Progenitor cell of endocrine pancreas (in vitro differentiated cells): Measurements from ENCODE around the gene ARL6IP4. TPM values are rescaled to one million over a fixed set of nuclear protein-coding genes. Genes with fewer than 3 reads are reported as not detected.

Source experiments
- DNase-seq: peaks from one replicate; pipeline ENCODE4 v3.0.0; 2021; ENCODE audit warnings: low spot score; ENCODE audit not compliant: unreplicated experiment
- H3K27ac Mint-ChIP-seq: 2 replicates; pipeline ENCODE4 v1.8.0; 2021; ENCODE audit warnings: mild to moderate bottlenecking, moderate library complexity, mixed read lengths
- H3K27me3 Mint-ChIP-seq: 2 replicates; pipeline ENCODE4 v1.8.0; 2021; ENCODE audit warnings: mixed read lengths
- H3K36me3 Mint-ChIP-seq: 2 replicates; pipeline ENCODE4 v1.8.0; 2022; ENCODE audit warnings: mixed read lengths; ENCODE audit not compliant: insufficient read depth
- H3K4me1 Mint-ChIP-seq: 2 replicates; pipeline ENCODE4 v1.8.0; 2021; ENCODE audit warnings: low read depth, mixed read lengths
- H3K4me3 Mint-ChIP-seq: 2 replicates; pipeline ENCODE4 v1.8.0; 2021; ENCODE audit warnings: low read depth, mild to moderate bottlenecking, moderate library complexity, mixed read lengths
- H3K9me3 Mint-ChIP-seq: 2 replicates; pipeline ENCODE4 v1.8.0; 2021; ENCODE audit warnings: low read depth, mixed read lengths
- total RNA-seq: library from RNA; stranded (reverse); gene quantifications from 2 replicates; pipeline ENCODE4 v1.2.1, GENCODE V29; 2021
- TF ChIP-seq, protein P1 (sequence below): fragments of 200-600 bp; sonication (generic); IDR thresholded peaks from one replicate; pipeline ENCODE4 v1.5.0; 2021; ENCODE audit warnings: antibody characterized with exemption, mild to moderate bottlenecking; ENCODE audit not compliant: unreplicated experiment

The ARL6IP4 gene
- total RNA-seq, 1 donor from 2014 or later = 122 TPM

DNA sequence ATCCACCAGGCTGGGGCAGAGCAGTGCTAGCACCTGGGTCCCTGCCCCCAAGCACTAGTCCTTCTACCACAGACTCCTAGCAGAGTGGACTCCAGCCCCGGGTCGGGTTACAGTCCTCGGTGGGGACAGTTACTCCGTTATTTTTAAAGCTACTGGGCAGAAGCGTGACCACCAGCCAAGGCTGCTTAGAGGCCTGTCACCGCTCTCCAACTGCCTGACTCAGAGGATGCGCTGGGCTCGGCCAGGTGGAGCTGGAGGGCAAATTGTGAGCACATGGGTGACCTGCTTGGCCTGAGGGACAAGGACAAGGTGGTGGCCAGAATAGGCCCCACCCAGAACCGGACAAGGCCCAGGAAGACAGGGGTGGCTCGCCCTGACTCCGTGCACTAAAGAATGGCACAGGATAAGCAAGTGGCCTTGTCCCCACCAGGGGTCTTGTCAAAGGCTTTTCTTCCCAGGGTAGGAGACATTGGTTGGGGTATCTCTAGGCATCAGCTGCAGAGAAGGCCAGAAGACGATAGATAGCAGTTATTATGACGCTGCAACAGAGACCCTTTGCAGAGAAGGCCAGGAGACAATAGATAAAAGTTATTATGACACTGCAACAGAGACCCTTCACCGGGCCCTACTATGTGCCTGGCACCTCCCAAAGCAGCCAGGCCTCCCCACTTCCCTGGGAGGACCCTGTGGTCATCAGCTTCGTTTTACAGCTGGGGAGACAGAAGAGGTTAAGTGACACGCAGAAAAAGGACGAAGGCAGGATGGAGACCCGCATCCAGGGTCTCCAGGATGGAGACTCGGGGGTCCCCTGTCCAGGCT is 15.8 kb upstream of the ARL6IP4 start:
- TF ChIP-seq, protein P1, sequence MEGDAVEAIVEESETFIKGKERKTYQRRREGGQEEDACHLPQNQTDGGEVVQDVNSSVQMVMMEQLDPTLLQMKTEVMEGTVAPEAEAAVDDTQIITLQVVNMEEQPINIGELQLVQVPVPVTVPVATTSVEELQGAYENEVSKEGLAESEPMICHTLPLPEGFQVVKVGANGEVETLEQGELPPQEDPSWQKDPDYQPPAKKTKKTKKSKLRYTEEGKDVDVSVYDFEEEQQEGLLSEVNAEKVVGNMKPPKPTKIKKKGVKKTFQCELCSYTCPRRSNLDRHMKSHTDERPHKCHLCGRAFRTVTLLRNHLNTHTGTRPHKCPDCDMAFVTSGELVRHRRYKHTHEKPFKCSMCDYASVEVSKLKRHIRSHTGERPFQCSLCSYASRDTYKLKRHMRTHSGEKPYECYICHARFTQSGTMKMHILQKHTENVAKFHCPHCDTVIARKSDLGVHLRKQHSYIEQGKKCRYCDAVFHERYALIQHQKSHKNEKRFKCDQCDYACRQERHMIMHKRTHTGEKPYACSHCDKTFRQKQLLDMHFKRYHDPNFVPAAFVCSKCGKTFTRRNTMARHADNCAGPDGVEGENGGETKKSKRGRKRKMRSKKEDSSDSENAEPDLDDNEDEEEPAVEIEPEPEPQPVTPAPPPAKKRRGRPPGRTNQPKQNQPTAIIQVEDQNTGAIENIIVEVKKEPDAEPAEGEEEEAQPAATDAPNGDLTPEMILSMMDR = no peak
- peaks cover 1% of the 10 kb centered on the region for H3K4me1 Mint-ChIP-seq
- DNase-seq = no peak
- H3K9me3 Mint-ChIP-seq = no peaks in the 10 kb centered on the region
- H3K27me3 Mint-ChIP-seq = peaks cover 5% of the 10 kb centered on the region
- no peaks in the 10 kb centered on the region for H3K36me3 Mint-ChIP-seq
- no peak overlapping the region for H3K27ac Mint-ChIP-seq
- peak overlapping the region; percentile 19 for H3K4me3 Mint-ChIP-seq

- Mint-ChIP-seq H3K4me3 (peak overlapping the region; percentile 64), H3K36me3 (no peaks in the 10 kb centered on the region), H3K27me3 (peaks cover 5% of the 10 kb centered on the region), H3K27ac (no peak overlapping the region), H3K4me1 (peaks cover 1% of the 10 kb centered on the region), H3K9me3 (no peaks in the 10 kb centered on the region)
- DNase-seq = no peak
- TF ChIP-seq, protein P1 = no peak
These were observed 15.1 kb upstream of the ARL6IP4 start for GRCh38 chr12:122965321-122965751.

DNA sequence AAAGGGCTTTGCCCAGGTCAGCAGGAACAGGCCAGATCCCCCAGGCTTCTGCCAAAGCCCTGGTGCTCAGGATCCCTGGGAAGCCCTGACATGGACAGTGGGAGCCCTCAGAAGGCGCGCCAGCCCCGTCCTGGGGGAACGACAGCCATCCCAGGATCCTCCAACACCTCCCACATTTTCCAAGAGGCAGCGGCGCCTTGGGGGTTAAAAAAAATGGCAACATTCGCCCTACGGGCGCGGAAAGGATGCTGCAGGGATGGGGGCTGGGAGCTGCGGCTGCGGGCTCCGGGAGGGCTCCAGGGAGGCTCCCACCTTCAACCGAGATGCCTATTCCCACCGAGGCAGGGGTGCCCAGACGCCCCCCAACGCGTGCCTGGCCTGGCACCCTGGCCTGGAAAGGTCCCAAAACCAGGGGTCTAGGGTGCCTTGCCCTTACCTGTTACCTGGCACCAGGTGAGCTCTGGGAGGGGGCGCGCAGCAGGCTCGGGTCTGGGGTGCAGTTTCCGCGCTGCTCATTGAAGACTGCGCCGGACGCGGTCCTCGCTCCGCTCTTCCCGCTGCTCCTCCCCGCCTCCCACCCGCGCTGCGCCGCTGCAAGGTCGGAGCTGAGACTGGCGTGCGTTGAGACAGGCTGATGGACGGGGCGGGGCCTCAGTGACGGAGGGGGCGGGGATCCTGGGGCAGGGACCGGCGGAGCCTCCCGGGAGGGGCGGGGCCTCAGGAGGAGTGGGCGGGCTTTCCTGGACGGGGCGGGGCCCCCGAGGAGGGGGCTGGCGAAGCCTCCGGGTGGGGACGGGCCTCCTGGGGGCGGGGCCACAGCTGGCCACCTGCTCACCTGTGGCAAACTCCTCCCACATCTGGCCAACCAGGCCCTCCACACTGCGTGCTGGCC is 14.4 kb upstream of the ARL6IP4 start, which contains the start of gene ABCB9:
TSS of gene ABCB9 (minus strand) at position 613 of the 892 bp plus-strand sequence. CDS start 6,228 bp downstream, outside the sequence.
- peaks cover 1% of the 10 kb centered on the region for H3K4me1 Mint-ChIP-seq
- H3K27me3 Mint-ChIP-seq = peaks cover 5% of the 10 kb centered on the region
- H3K4me3 Mint-ChIP-seq = peak within 1 kb of the TSS; percentile 64
- TF ChIP-seq, protein P1 = no peak
- no peak within 1 kb of the TSS for H3K27ac Mint-ChIP-seq
- H3K36me3 Mint-ChIP-seq = no peaks in the 10 kb centered on the region
- H3K9me3 Mint-ChIP-seq = no peaks in the 10 kb centered on the region
- peak; percentile 96 for DNase-seq

DNA sequence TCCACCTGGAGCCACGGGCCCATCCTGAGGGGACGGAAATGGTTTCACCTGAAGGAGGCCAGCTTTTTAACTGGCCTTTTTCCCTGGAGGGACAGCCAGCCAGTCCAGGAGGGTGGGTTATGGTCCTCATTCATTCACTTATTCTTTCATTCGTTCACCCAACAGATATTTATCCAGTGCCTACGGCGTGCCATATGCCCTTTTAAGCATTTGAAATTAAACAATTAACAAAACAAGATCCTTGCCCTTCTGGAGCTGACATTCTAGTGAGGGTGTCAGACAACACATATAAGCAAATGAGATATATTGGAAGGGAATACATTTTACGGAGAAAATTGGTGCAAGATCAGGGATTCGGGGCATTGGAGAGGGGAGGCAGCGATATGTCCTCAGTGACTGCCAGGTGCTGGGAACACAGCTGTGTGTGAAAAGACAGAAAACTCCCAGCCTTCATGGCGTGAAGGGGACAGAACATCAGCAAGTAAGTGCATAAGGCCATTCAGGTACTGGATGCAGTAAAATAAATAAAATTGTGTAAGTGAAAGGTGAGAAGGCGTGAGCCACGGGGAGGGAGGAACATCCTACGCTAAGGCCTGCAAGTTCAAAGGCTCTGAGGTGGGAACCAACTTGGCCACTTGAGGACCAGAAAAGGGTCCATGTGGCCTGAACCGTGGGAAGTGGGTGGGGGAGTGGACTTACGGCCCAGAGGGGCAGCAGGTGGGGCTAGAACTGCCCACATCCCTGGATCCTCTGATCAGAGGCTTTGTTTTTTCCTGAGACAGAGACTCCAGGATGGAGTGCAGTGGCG is 13.5 kb upstream of the ARL6IP4 start:
- peaks cover 1% of the 10 kb centered on the region for H3K4me1 Mint-ChIP-seq
- H3K36me3 Mint-ChIP-seq = no peaks in the 10 kb centered on the region
- TF ChIP-seq, protein P1 = no peak
- no peak overlapping the region for H3K27ac Mint-ChIP-seq
- no peaks in the 10 kb centered on the region for H3K9me3 Mint-ChIP-seq
- peaks cover 5% of the 10 kb centered on the region for H3K27me3 Mint-ChIP-seq
- H3K4me3 Mint-ChIP-seq = peak overlapping the region; percentile 30
- DNase-seq = no peak
